Hematopoietic multipotent progenitor cell treated with erythropoietin and hydrocortisone succinate and interleukin-3 and kit ligand, for 4 days (in vitro differentiated cells): ENCODE measurements around the gene SEC22A.

Experiments
- DNase-seq: peaks from one replicate; pipeline ENCODE4 v3.0.0-alpha.2; 2015

SEC22A gene

GRCh38 chr3:123290107-123290930 lies 88.6 kb downstream of the SEC22A start:
- DNase-seq, result no peak

GRCh38 chr3:123290962-123291361 lies 89.2 kb downstream of the SEC22A start:
- DNase-seq, result no peak

- no peak for DNase-seq
Observed at GRCh38 chr3:123291404-123291803, 89.7 kb downstream of the SEC22A start.

DNA sequence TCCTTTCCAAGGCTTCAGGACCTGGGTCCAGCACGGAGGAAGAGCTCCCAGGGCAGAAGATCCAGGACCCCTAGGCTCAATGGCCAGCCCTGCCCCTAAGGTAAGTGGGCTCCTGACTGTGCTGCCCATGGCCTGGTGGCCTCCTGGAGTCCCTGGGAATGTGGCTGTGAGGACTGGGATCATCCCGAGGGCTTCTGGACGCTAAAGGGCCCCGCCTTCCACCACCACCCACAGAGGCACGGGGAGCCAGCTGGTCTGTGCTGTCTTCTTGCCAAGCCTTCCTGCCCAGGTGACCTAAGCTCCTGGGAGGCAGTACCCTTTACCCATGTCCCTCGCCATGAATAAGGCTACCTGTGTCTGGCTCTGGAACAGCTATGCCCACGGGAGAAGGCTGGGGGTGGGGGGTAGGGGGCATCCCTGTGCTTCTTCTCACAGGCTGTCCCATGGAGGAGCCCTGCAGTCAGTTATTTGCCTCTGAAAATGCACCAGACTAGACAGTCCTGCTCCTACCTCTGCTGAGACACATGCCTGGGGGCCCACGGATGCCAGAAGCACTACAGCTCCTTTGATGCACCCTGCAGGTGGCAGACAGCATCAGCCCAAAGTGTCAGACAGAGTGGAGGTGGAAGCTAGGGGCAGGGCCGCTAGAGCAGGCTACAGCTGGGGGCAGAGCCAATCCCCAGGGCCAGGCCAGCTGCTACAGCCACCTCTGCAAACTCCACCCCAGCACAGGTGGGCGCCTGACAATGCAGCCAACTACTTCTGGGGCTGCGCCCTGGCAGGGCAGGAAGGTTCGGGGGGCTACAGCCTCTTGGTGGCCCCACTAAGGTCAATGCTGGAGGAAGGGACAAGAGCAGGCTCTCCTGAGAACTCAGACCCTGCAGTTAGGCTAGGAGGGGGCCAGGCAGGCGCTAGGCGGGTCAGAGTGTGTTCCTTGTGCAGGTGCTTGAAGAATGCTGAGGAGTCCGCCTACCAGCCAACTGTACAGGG lies 90.9 kb downstream of the SEC22A start:
- no peak for DNase-seq

DNA sequence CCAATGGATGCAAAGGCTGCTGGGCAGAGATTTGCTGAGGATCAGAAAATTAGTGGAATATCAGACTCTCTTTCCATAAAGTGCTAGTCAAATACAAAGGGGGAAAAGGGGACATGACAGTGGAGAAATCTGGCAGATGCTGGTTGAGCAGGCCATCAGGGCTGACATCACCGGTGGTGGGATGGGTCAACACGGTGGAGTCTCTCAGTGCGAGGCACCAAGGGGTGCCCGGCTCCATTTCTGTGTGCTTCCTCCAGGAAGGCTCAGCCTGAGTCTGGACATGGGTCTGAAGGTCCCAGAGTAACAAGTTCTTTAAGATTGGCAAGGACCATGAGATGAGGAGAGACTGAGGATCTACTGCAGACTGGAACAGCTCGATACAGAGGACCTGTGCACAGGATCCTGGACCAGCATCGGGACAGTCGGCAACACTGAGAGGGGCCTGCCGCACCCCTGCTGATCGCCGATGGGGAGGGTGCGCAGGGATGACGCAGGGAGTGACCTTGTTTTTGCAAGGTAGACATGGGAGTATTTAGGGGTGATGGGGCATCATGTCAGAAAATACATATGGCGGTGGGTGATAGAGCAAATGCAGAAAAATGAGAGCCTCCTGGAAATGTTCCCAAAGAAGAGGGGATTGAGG lies 92.7 kb downstream of the SEC22A start:
- DNase-seq, result no peak

DNA sequence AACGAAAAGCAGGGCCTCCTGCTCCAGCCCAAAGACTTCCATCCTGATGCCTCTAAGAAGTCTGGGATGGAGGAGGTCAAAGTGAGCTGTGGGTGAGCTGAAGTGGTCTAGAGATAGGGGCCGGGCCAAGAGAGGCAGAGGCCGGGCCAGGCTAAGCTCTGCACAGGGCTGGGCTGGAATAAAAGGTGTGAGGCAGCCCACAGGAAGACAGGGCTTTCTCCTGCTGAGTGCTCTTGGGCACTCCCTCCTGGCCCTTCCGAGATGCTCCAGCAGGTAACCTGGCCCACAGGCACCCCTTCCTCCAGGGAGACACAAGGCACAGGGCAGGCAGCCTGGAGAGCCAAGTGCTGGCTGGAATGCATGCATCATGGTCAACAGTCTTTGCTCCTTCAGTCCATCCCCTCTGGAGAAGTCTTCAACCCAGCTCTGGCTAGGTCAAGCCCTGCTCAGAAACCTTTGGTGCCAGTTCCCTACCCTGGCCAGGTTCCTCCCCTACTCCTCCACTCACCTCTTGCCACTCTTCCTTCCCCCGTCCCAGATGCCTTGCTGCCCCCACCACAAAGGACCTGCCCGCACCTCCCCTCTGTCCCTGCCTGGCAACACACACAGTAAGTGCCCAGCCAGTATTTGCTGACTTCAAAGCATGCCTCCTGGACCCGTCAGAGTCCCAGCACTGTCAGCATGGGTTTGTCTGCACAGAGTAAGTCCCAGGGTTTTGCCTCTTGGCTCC lies 93.6 kb downstream of the SEC22A start:
- DNase-seq, result no peak

- DNase-seq, result no peak
Observed at GRCh38 chr3:123295901-123296250, 94.1 kb downstream of the SEC22A start.

DNA sequence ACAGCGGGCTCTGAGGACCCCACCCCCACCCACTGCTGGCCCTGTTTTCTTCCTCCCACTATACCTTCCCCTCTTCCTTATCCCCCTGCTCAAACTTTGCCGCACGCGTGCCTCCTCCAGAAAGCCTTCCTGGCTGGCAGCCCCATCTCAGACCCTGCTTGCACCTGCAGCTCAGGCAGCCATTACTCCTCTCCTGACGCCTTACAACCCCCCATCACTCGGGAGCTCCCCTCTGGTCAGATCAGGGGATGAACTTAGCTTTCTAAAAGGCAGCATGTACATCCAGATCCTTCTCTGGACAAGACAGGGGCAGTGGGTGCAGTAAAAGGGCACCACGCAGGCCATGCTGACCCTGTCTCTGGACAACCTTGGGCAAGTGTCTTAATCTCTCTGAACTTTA lies 94.5 kb downstream of the SEC22A start:
- no peak for DNase-seq

GRCh38 chr3:123296836-123297626 lies 95.3 kb downstream of the SEC22A start:
- DNase-seq, result no peak

DNA sequence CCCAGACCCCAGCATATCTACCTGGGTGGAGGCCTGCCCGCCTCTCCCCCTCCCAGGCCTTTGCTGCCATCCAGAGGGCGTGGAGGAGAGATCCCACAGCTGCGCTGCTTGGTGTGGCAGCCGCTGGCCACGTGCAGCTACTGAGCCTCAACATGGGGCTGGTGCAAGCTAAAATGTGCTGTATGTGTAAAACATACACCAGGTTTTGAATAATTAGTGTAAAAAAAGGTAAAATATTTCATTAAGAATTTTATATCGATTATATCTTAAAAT lies 95.8 kb downstream of the SEC22A start:
- DNase-seq, result peak; percentile 13

- peak; percentile 20 for DNase-seq
Observed at GRCh38 chr3:123298903-123299302, 97.2 kb downstream of the SEC22A start.

DNA sequence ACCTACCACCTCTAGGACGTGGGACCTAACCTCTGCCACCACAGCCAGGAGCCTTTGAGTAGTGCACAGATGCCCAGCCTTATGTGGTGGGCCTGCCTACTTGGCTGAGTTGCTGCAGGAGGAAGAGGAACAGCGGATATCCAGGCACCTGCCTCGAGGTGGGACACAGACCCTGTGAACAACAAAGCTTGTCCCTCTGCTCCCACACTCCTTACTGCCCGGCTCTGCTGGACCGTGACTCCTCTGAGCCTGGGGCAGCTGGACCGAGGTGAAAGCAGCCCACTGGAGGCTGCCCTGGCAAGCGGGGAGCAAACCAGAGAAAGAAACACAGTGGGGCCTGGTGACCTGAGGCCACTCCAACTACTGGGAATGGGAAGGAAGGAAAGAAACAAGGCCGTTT lies 97.8 kb downstream of the SEC22A start:
- no peak for DNase-seq

- DNase-seq, result no peak
Observed at GRCh38 chr3:123300056-123300455, 98.3 kb downstream of the SEC22A start.

GRCh38 chr3:123300583-123300982 lies 98.8 kb downstream of the SEC22A start:
- no peak for DNase-seq

DNA sequence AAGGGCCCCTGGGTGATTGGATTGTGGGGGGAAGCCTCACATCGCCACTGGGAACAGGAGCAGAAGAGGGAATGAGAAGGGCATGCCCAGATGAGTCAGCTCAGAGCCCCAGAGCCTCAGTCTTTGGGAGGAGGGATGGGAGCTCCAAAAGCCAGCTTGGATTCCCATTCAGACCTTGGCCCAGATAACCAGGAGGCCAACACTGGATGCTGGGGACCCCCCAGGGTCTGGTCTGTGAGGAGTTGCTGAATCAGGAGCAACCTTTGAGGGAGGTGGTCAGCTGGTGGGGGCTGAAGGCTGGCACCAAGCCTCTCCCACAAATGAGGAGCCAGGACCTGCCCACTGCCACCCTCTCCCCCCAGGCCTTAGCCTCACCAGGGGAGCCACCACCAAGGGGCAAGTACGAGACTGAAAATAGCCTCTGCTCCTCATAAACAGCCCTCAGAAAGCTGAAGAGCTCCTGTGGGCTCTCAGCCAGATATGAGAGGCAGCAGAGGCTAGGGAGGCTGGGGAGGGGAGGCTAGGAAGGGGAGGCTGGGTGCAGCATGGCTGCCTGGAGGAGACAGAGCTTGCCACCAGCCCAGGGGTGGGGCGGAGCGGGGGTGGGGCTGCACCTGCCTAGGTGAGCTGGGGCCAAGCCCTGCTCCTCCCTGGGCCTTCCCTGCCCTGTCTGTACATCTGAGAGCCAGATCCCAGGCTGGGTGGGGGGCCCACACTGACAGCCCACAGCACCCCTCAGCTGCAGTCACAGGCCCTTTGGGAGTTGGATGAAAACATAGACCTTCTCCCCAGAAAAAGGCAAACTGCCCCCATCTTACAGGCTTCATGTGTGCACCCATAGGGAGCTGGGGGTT lies 99.8 kb downstream of the SEC22A start:
- DNase-seq, result no peak

DNA sequence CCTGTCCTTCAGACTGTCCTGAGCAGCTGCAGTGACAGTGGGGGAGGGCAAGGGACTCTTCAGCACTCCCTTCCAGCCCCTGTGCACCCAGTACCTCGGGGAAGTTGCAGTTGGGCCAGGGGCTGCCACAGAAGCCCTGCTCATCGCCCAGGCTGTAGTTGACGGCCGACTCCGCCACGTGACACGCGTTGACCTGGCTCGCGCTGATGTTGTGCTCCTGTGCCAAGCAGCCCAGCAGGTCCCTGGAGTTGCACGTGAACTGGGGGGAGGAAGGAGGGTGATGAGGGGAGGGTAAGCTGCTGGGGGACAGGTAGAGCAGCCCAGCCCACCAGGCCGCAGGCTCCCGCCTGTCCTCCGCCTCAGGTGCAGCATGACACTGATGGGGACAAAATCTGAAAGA lies 101.2 kb downstream of the SEC22A start:
- DNase-seq, result no peak

- no peak for DNase-seq
Observed at GRCh38 chr3:123303976-123304560, 102.3 kb downstream of the SEC22A start.

- DNase-seq, result no peak
Observed at GRCh38 chr3:123305192-123305591, 103.4 kb downstream of the SEC22A start.

GRCh38 chr3:123307064-123307463 lies 105.3 kb downstream of the SEC22A start:
- no peak for DNase-seq

- no peak for DNase-seq
Observed at GRCh38 chr3:123310186-123310585, 108.4 kb downstream of the SEC22A start.

- DNase-seq, result no peak
Observed at GRCh38 chr3:123310741-123311140, 109.0 kb downstream of the SEC22A start.
